Lower leg skin (tissue), 3 donors: Measurements from ENCODE around the gene CFAP73.

ENCODE experiments used
- POLR2A ChIP-seq, 2 donors: fragments of 450-650 bp; IDR thresholded peaks; one replicate each; pipeline ENCODE4 v1.6.1; 2016 to 2017; ENCODE audit warnings: antibody characterized with exemption in 2 of 2, mild to moderate bottlenecking in 1 of 2, moderate library complexity in 1 of 2
- TF ChIP-seq, protein P1 (sequence below), 3 donors: fragments of 450-650 bp; IDR thresholded peaks; one replicate each; pipeline ENCODE4 v1.5.1; 2016; ENCODE audit warnings: antibody characterized with exemption in 3 of 3, mild to moderate bottlenecking in 3 of 3, moderate library complexity in 2 of 3

DNA sequence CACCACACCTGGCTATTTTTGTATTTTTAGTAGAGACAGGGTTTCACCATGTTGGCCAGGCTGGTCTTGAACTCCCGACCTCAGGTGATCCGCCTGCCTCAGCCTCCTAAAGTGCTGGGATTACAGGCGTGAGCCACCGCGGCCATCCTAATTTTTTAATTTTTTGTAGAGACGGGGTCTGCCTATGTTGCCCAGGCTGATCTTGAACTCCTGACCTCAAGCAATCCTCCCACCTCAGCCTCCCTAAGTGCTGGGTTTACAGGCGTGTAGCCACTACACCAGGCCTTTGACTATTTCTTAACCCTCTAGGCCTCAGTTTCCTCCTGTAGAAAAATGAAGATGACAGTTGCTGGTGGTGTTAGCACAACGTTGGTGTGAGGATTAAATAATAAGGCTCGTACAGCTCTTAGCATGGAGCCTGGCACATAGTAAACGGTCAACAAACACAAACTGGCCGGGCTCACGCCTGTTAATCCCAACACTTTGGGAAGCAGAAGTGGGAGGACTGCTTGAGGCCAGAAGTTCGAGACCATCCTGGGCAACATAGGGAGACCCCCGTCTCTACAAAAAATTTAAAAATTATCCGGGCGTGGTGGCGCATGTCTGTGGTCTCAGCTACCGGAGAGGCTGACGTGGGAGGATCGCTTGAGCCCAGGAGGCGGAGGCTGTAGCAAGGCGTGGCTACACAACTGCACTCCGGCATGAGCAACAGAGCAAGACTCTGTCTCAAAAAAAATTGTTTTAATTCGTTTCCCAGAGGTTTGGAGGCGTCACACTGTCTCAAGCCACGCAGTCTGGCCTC is 34.8 kb downstream of the CFAP73 start:
- TF ChIP-seq, protein P1, sequence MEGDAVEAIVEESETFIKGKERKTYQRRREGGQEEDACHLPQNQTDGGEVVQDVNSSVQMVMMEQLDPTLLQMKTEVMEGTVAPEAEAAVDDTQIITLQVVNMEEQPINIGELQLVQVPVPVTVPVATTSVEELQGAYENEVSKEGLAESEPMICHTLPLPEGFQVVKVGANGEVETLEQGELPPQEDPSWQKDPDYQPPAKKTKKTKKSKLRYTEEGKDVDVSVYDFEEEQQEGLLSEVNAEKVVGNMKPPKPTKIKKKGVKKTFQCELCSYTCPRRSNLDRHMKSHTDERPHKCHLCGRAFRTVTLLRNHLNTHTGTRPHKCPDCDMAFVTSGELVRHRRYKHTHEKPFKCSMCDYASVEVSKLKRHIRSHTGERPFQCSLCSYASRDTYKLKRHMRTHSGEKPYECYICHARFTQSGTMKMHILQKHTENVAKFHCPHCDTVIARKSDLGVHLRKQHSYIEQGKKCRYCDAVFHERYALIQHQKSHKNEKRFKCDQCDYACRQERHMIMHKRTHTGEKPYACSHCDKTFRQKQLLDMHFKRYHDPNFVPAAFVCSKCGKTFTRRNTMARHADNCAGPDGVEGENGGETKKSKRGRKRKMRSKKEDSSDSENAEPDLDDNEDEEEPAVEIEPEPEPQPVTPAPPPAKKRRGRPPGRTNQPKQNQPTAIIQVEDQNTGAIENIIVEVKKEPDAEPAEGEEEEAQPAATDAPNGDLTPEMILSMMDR (IDR thresholded peaks at IDR 0.05) = no peak
- TF ChIP-seq POLR2A (IDR thresholded peaks at IDR 0.05) = no peak
